A673 (cell line): ENCODE results near the gene MTHFSD. TPM values are rescaled to one million over a fixed set of nuclear protein-coding genes. Genes with fewer than 3 reads are reported as not detected.
A peak's percentile ranks its signal among the peaks of the same experiment; 100 is the strongest.

Source experiments
- BruUV-seq: library from RNA; stranded (reverse); fragments of 400-500 nt; replicated peaks from 2 replicates; lab custom pipeline; 2021; lab: Mats Ljungman, UMichigan
- CTCF ChIA-PET: fragments of 300-600 bp; sonication (Branson Sonifier 250); formaldehyde crosslinking; loops from one replicate; lab custom pipeline; 2022; ENCODE audit warnings: antibody characterized with exemption; lab: Charles Lee
- POLR2A ChIA-PET: fragments of 300-600 bp; sonication (Branson Sonifier 250); formaldehyde crosslinking; loops from one replicate; lab custom pipeline; 2022; ENCODE audit warnings: antibody characterized with exemption; ENCODE audit not compliant: low non-redundant PET; lab: Charles Lee
- DNase-seq: peaks from one replicate; pipeline ENCODE4 v3.0.0-alpha.2; 2015; ENCODE audit warnings: low spot score
- H3K27ac ChIP-seq: fragments of 200-600 bp; sonication (generic); 2 replicates; pipeline ENCODE4 v1.5.1; 2016; ENCODE audit warnings: mixed run types, low read depth, mild to moderate bottlenecking, mixed read lengths, antibody characterized with exemption, low read length; ENCODE audit not compliant: poor library complexity, severe bottlenecking
- H3K27me3 ChIP-seq: fragments of 200-600 bp; sonication (generic); replicated peaks from 2 replicates; pipeline ENCODE4 v1.6.1; 2017; ENCODE audit warnings: mixed run types, low read depth, mild to moderate bottlenecking, mixed read lengths, antibody characterized with exemption, low read length; ENCODE audit not compliant: insufficient read depth, poor library complexity
- H3K36me3 ChIP-seq: fragments of 200-600 bp; sonication (generic); 2 replicates; pipeline ENCODE4 v1.6.1; 2016; ENCODE audit warnings: mixed run types, mild to moderate bottlenecking, mixed read lengths, antibody characterized with exemption, low read length; ENCODE audit not compliant: insufficient read depth, poor library complexity, severe bottlenecking
- H3K4me1 ChIP-seq: fragments of 200-600 bp; sonication (generic); 2 replicates; pipeline ENCODE4 v1.6.1; 2017; ENCODE audit warnings: mixed run types, mild to moderate bottlenecking, mixed read lengths, antibody characterized with exemption, low read length; ENCODE audit not compliant: insufficient read depth, poor library complexity, severe bottlenecking
- H3K4me3 ChIP-seq: fragments of 200-600 bp; sonication (generic); 2 replicates; pipeline ENCODE4 v1.5.1; 2016; ENCODE audit warnings: low read depth, mixed run types, mild to moderate bottlenecking, mixed read lengths, low read length; ENCODE audit not compliant: poor library complexity, severe bottlenecking
- H3K9me3 ChIP-seq: fragments of 200-600 bp; sonication (generic); 2 replicates; pipeline ENCODE4 v1.6.1; 2016; ENCODE audit warnings: mixed run types, low read depth, mild to moderate bottlenecking, mixed read lengths, antibody characterized with exemption, low read length; ENCODE audit not compliant: poor library complexity, severe bottlenecking
- CTCF ChIP-seq: fragments of 300-800, 200-600 bp; sonication (generic); conservative IDR thresholded peaks from 2 replicates; pipeline ENCODE4 v1.5.1; 2017; ENCODE audit warnings: low read depth, mild to moderate bottlenecking, antibody characterized with exemption, low read length, moderate library complexity, mixed read lengths
- EZH2 ChIP-seq: fragments of 200-600 bp; sonication (generic); IDR thresholded peaks from 2 replicates; pipeline ENCODE4 v1.6.1; 2017; ENCODE audit warnings: borderline replicate concordance, low read depth, mild to moderate bottlenecking, mixed read lengths, antibody characterized with exemption, low read length; ENCODE audit not compliant: poor library complexity, severe bottlenecking
- intact Hi-C: fragments of 100-400 bp; cut with micrococcal nuclease; formaldehyde crosslinking; loops from one replicate; pipeline ENCODE4 v1.10.0; 2022; ENCODE audit not compliant: unreplicated experiment
- total RNA-seq: library from RNA; stranded (reverse); gene quantifications from 2 replicates; pipeline ENCODE4 v1.2.3, GENCODE V29; 2021

Gene MTHFSD
- total RNA-seq, 1 experiment from 2014 or later: 27.5 TPM

- CTCF ChIA-PET: no interaction called here
These were observed 58.6 kb downstream of the MTHFSD start for GRCh38 chr16:86496262-86496928.

DNA sequence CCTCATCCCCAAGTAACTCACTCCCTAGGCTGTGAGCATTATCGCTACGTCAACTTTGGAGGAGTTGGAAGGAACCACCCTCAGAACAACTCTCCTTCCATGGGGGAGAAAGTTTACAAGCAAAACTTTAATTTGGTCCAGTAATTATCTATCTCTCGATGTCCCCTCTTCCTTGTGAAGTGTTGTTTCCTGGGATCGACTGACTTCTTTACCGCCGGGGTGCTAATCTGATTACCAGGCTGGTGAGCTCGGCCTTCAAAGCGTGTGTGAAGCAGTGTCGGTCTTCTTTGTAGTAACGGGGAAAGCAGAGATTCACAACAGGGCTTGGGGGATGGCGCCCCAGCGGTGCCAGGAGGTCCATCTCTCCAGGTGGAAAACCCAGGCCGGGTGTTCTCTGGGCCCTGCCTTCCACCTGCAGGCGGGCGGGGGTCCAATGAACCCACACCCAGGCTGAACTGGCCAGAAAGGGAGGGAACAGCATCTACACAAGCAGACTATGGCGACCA lies 59.2 kb downstream of the MTHFSD start:
- CTCF ChIA-PET: no interaction called here
- Histone ChIP-seq H3K27me3 (peaks cover 100% of the 10 kb centered on the region), H3K4me1 (no peaks in the 10 kb centered on the region), H3K27ac (no peak overlapping the region), H3K9me3 (no peaks in the 10 kb centered on the region), H3K4me3 (no peak overlapping the region), H3K36me3 (no peaks in the 10 kb centered on the region)
- BruUV-seq: no TSS peak
- no peak for DNase-seq
- intact Hi-C loops: no loop called here
- POLR2A ChIA-PET: no interaction called here
- TF ChIP-seq CTCF: no peak
- no peak for TF ChIP-seq EZH2

More at GRCh38 chr16:86496262-86496928, 58.6 kb downstream of the MTHFSD start:
- no peak for DNase-seq
- Histone ChIP-seq H3K4me3 (no peak overlapping the region), H3K27ac (no peak overlapping the region), H3K36me3 (no peaks in the 10 kb centered on the region), H3K4me1 (no peaks in the 10 kb centered on the region), H3K9me3 (no peaks in the 10 kb centered on the region), H3K27me3 (peaks cover 100% of the 10 kb centered on the region)
- POLR2A ChIA-PET: no interaction called here
- no TSS peak for BruUV-seq
- no peak for TF ChIP-seq CTCF
- peak; percentile 96 for TF ChIP-seq EZH2
- intact Hi-C loops: no loop called here

- ChIA-PET POLR2A (no interaction called here), CTCF (no interaction called here)
- no peak overlapping the region for H3K4me3 ChIP-seq
- H3K27me3 ChIP-seq: peaks cover 100% of the 10 kb centered on the region
- no TSS peak for BruUV-seq
- no peaks in the 10 kb centered on the region for H3K9me3 ChIP-seq
- no peaks in the 10 kb centered on the region for H3K36me3 ChIP-seq
- intact Hi-C loops: no loop called here
- DNase-seq: no peak
- TF ChIP-seq EZH2 (peak; percentile 24), CTCF (no peak)
- no peaks in the 10 kb centered on the region for H3K4me1 ChIP-seq
- no peak overlapping the region for H3K27ac ChIP-seq
These were observed 59.7 kb downstream of the MTHFSD start for GRCh38 chr16:86495357-86495701.
